IPS-18a (cell line): ENCODE results near the gene HHIPL2.
"Not testable (repeated sequence)": the region's sequence is repeated elsewhere in the genome, so short reads cannot be mapped to it uniquely, and the experiment has no call there.

Experiments
- H3K27ac ChIP-seq: one replicate; pipeline ENCODE4 v1.5.1; 2013; ENCODE audit warnings: low read length
- H3K27me3 ChIP-seq: one replicate; pipeline ENCODE4 v1.6.1; 2013; ENCODE audit warnings: mild to moderate bottlenecking, low read length; ENCODE audit not compliant: control insufficient read depth, insufficient read depth
- H3K36me3 ChIP-seq: one replicate; pipeline ENCODE4 v1.6.1; 2013; ENCODE audit warnings: low read depth, low read length; ENCODE audit not compliant: control insufficient read depth
- H3K4me1 ChIP-seq: one replicate; pipeline ENCODE4 v1.6.1; 2013; ENCODE audit warnings: low read depth, low read length; ENCODE audit not compliant: control insufficient read depth
- H3K4me3 ChIP-seq: one replicate; pipeline ENCODE4 v1.5.1; 2013; ENCODE audit warnings: low read length
- H3K9ac ChIP-seq: one replicate; pipeline ENCODE4 v1.6.1; 2013; ENCODE audit warnings: mild to moderate bottlenecking, low read length, moderate library complexity
- H3K9me3 ChIP-seq: one replicate; pipeline ENCODE4 v1.6.1; 2013; ENCODE audit warnings: low read depth, low read length; ENCODE audit not compliant: control insufficient read depth

The HHIPL2 gene

GRCh38 chr1:222476436-222476835 is 71.5 kb downstream of the HHIPL2 start:
- not testable (repeated sequence) for H3K27me3 ChIP-seq, H3K4me1 ChIP-seq, H3K9me3 ChIP-seq, H3K27ac ChIP-seq, H3K4me3 ChIP-seq, H3K36me3 ChIP-seq, H3K9ac ChIP-seq

DNA sequence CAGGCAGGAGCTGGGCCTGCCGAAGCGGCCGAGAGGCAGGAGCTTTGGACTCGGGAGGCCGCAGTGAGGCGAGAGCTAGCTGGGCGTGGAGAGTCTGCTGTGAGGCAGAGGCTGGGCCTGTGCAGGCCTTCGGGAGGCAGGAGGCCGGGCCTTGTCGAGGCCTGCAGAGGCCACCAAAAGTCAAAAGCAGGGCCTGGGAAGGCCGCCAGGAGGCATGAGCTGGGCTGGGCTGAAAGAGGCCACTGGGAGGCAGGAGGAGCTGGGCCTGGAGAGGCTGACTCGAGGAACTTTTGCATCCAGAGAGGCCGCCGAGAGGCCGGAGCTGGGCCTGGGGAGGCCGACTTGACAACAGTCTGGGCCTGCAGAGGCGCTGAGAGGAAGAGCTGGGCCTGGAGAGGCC is 74.2 kb downstream of the HHIPL2 start:
- not testable (repeated sequence) for H3K4me3 ChIP-seq, H3K36me3 ChIP-seq, H3K9ac ChIP-seq, H3K9me3 ChIP-seq, H3K27ac ChIP-seq, H3K4me1 ChIP-seq, H3K27me3 ChIP-seq

DNA sequence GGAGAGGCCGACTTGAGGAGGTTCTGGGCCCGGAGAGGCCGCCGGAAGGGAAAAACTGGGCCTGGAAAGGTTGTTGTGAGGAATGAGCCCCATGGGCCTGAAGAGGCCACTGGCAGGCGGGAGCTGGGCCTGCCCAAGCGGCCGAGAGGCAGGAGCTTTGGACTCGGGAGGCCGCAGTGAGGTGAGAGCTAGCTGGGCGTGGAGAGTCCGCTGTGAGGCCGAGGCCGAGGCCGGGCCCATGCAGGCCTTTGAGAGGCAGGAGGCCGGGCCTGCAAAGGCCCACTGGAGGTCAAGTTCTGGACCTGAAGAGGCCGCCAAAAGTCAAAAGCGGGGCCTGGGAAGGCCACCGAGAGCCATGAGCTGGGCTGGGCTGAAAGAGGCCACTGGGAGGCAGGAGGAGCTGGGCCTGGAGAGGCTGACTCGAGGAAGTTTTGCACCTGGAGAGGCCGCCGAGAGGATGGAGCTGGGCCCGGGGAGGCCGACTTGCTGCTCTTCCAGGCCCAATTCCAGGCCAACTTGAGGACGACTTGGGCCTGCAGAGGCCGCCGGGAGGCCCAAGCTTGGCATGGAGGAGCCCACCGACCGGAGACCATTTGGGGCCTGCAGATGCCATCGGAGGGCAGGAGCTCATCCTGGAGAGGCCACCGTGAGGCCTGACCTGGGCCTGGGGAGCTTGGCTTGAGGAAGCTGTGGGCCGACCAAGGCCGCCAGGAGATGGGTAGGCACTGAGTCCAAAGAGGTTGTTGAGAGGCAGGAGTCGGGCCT is 74.9 kb downstream of the HHIPL2 start:
- H3K27me3 ChIP-seq, H3K36me3 ChIP-seq, H3K9me3 ChIP-seq, H3K4me3 ChIP-seq, H3K27ac ChIP-seq, H3K4me1 ChIP-seq, H3K9ac ChIP-seq: not testable (repeated sequence)
